Measurements from ENCODE around the gene RNF126. TPM values are rescaled to one million over a fixed set of nuclear protein-coding genes. Genes with fewer than 3 reads are reported as not detected.

The RNF126 gene
- 54.8 to 75.9 TPM (median 73.1 TPM) in 5 replicates for total RNA-seq (2022; extraction: Qiagen RNA extraction)

GRCh38 chr19:662962-663681 lies at the start of gene RNF126:
TSS of gene RNF126 (minus strand) at chr19:663214. CDS start at chr19:663121, 93 bp downstream.

GRCh38 chr19:708154-709143 lies 45.4 kb upstream of the RNF126 start, which contains the start of gene PALM:
TSS of gene PALM (plus strand) at chr19:708935. CDS start at chr19:709147, 212 bp downstream.

GRCh38 chr19:695352-695949 lies 32.4 kb upstream of the RNF126 start, which contains the start of gene PRSS57:
TSS of gene PRSS57 (minus strand) at chr19:695452. CDS start at chr19:695430, 22 bp downstream.

GRCh38 chr19:676339-677105 lies 13.5 kb upstream of the RNF126 start, which contains the start of gene FSTL3:
TSS of gene FSTL3 (plus strand) at chr19:676392. CDS start at chr19:676424, 32 bp downstream.

GRCh38 chr19:639253-640160 lies 23.5 kb downstream of the RNF126 start, which contains the start of gene FGF22:
TSS of gene FGF22 (plus strand) at chr19:639879. CDS start at chr19:639926, 47 bp downstream.

GRCh38 chr19:633068-633785 lies 29.8 kb downstream of the RNF126 start, which contains the start of gene POLRMT:
TSS of gene POLRMT (minus strand) at chr19:633537. CDS start at chr19:633512, 25 bp downstream.

Other genes with a start within 250 kb of the RNF126 start
- gene SHC2, start 202.2 kb downstream of the RNF126 start, total RNA-seq (2022; extraction: Qiagen RNA extraction), result 0.79 to 1.5 TPM (median 0.93 TPM) in 5 replicates
- gene MADCAM1, start 166.7 kb downstream of the RNF126 start, total RNA-seq (2022; extraction: Qiagen RNA extraction), result 0.15 to 0.45 TPM (median 0.30 TPM) in 5 replicates
- 11.4 to 18.4 TPM (median 17.4 TPM) in 5 replicates for gene TPGS1, start 155.7 kb downstream of the RNF126 start, total RNA-seq (2022; extraction: Qiagen RNA extraction)
- gene CDC34, start 131.5 kb downstream of the RNF126 start, total RNA-seq (2022; extraction: Qiagen RNA extraction), result 59.1 to 93.2 TPM (median 92.5 TPM) in 5 replicates
- gene GZMM, start 119.2 kb downstream of the RNF126 start, total RNA-seq (2022; extraction: Qiagen RNA extraction), result 0.29 to 0.47 TPM (median 0.32 TPM) in 4 of 5 replicates, not detected in the other
- gene BSG, start 90.6 kb downstream of the RNF126 start, total RNA-seq (2022; extraction: Qiagen RNA extraction), result 658 to 742 TPM (median 709 TPM) in 5 replicates
- 26.6 to 37.3 TPM (median 36.3 TPM) in 5 replicates for gene HCN2, start 73.3 kb downstream of the RNF126 start, total RNA-seq (2022; extraction: Qiagen RNA extraction)
- 63.3 to 94.7 TPM (median 88.7 TPM) in 5 replicates for gene POLRMT, start 29.7 kb downstream of the RNF126 start, total RNA-seq (2022; extraction: Qiagen RNA extraction)
- gene FGF22, start 23.3 kb downstream of the RNF126 start, total RNA-seq (2022; extraction: Qiagen RNA extraction), result 0.46 to 0.82 TPM (median 0.66 TPM) in 5 replicates
- 217 to 278 TPM (median 258 TPM) in 5 replicates for gene FSTL3, start 13.2 kb upstream of the RNF126 start, total RNA-seq (2022; extraction: Qiagen RNA extraction)
- gene PRSS57, start 32.2 kb upstream of the RNF126 start, total RNA-seq (2022; extraction: Qiagen RNA extraction), result 0.17 to 0.18 TPM in 2 of 5 replicates, not detected in the others
- 11.4 to 15.5 TPM (median 14.4 TPM) in 5 replicates for gene PALM, start 45.7 kb upstream of the RNF126 start, total RNA-seq (2022; extraction: Qiagen RNA extraction)
- gene MISP, start 87.9 kb upstream of the RNF126 start, total RNA-seq (2022; extraction: Qiagen RNA extraction), result 67.9 to 84.4 TPM (median 83.1 TPM) in 5 replicates
- 194 to 234 TPM (median 198 TPM) in 5 replicates for gene PTBP1, start 134.2 kb upstream of the RNF126 start, total RNA-seq (2022; extraction: Qiagen RNA extraction)
- 3.1 to 5.0 TPM (median 4.7 TPM) in 5 replicates for gene PLPPR3, start 158.7 kb upstream of the RNF126 start, total RNA-seq (2022; extraction: Qiagen RNA extraction)
- gene AZU1, start 164.6 kb upstream of the RNF126 start, total RNA-seq (2022; extraction: Qiagen RNA extraction), result 0.11 to 0.24 TPM (median 0.20 TPM) in 5 replicates
- 0.15 to 0.60 TPM (median 0.43 TPM) in 5 replicates for gene PRTN3, start 177.8 kb upstream of the RNF126 start, total RNA-seq (2022; extraction: Qiagen RNA extraction)
- gene ELANE, start 189.1 kb upstream of the RNF126 start, total RNA-seq (2022; extraction: Qiagen RNA extraction), result 0.14 to 0.23 TPM (median 0.16 TPM) in 5 replicates
- gene CFD, start 196.4 kb upstream of the RNF126 start, total RNA-seq (2022; extraction: Qiagen RNA extraction), result 10.6 to 25.0 TPM (median 22.7 TPM) in 5 replicates
- gene MED16, start 230.0 kb upstream of the RNF126 start, total RNA-seq (2022; extraction: Qiagen RNA extraction), result 14.3 to 26.1 TPM (median 24.5 TPM) in 5 replicates
- not detected in 5 replicates for gene RNU6-9, start 230.3 kb upstream of the RNF126 start, total RNA-seq (2022; extraction: Qiagen RNA extraction)